Smooth muscle cell (in vitro differentiated cells): ENCODE data around the gene ACBD6. TPM values are rescaled to one million over a fixed set of nuclear protein-coding genes. Genes with fewer than 3 reads are reported as not detected.

Source experiments
- DNase-seq: peaks from one replicate; lab custom pipeline; 2025; ENCODE audit not compliant: unreplicated experiment; lab: John Stamatoyannopoulos, UW
- H2AFZ ChIP-seq: fragments of 200-600 bp; sonication (generic); 2 replicates; pipeline ENCODE4 v1.6.0; 2016; ENCODE audit warnings: antibody characterized with exemption, low read depth, mild to moderate bottlenecking
- H3F3A ChIP-seq: fragments of 200-600 bp; sonication (generic); 2 replicates; pipeline ENCODE4 v1.6.0; 2017; ENCODE audit warnings: antibody characterized with exemption, low read depth
- H3K27ac ChIP-seq: fragments of 200-600 bp; sonication (generic); 2 replicates; pipeline ENCODE4 v1.5.1; 2016; ENCODE audit warnings: low read depth, mild to moderate bottlenecking
- H3K27me3 ChIP-seq: fragments of 200-600 bp; sonication (generic); 2 replicates; pipeline ENCODE4 v1.6.1; 2016; ENCODE audit warnings: low read depth, mild to moderate bottlenecking
- H3K36me3 ChIP-seq: fragments of 200-600 bp; sonication (generic); 2 replicates; pipeline ENCODE4 v1.5.1; 2016; ENCODE audit warnings: low read depth
- H3K4me1 ChIP-seq: fragments of 200-600 bp; sonication (generic); 2 replicates; pipeline ENCODE4 v1.5.1; 2016; ENCODE audit warnings: low read depth
- H3K4me2 ChIP-seq: fragments of 200-600 bp; sonication (generic); 2 replicates; pipeline ENCODE4 v1.6.0; 2016; ENCODE audit warnings: mild to moderate bottlenecking
- H3K4me3 ChIP-seq: fragments of 200-600 bp; sonication (generic); 2 replicates; pipeline ENCODE4 v1.5.1; 2016; ENCODE audit warnings: mild to moderate bottlenecking
- H3K79me2 ChIP-seq: fragments of 200-600 bp; sonication (generic); 2 replicates; pipeline ENCODE4 v1.6.0; 2016; ENCODE audit warnings: low read depth, mild to moderate bottlenecking
- H3K9ac ChIP-seq: fragments of 200-600 bp; sonication (generic); 2 replicates; pipeline ENCODE4 v1.6.0; 2016; ENCODE audit warnings: low read depth
- H3K9me3 ChIP-seq: fragments of 200-600 bp; sonication (generic); replicated peaks from 2 replicates; pipeline ENCODE4 v1.5.1; 2016; ENCODE audit warnings: low read depth
- H4K20me1 ChIP-seq: fragments of 200-600 bp; sonication (generic); 2 replicates; pipeline ENCODE4 v1.6.0; 2016; ENCODE audit warnings: low read depth
- CTCF ChIP-seq: fragments of 200-600 bp; sonication (generic); IDR thresholded peaks from 2 replicates; pipeline ENCODE4 v1.5.1; 2017; ENCODE audit warnings: borderline replicate concordance, mild to moderate bottlenecking, antibody characterized with exemption; ENCODE audit not compliant: insufficient read depth, poor library complexity, severe bottlenecking
- WGBS: methylation state at CpG from one replicate; pipeline ENCODE4 v1.1.7; 2016; ENCODE audit warnings: low lambda C conversion rate; 5-methylcytosine and 5-hydroxymethylcytosine counted together
- polyA plus RNA-seq: library from polyadenylated mRNA; unstranded; fragments of >200 nt; fragmentation: Nextera tagmentation; extraction: Ambion mirVana; gene quantifications from 2 replicates; pipeline ENCODE4 v1.2.1, GENCODE V29; 2016
- total RNA-seq: library from RNA; depleted of rRNA; stranded (reverse); fragments of >200 nt; gene quantifications from 2 replicates; pipeline ENCODE4 v1.2.3, GENCODE V29; 2014

The ACBD6 gene
- total and polyA plus RNA-seq, 2 experiments from 2014 or later: 44.1 to 48.7 TPM

- no peak overlapping the region for H3K4me3 ChIP-seq
- DNase-seq: no peak
- no peak overlapping the region for H3K27ac ChIP-seq
- no peak overlapping the region for H3K4me2 ChIP-seq
- no peak for TF ChIP-seq CTCF
- H4K20me1 ChIP-seq: no peaks in the 10 kb centered on the region
- 94% methylated on average over 5 of the region's 5 CpGs for WGBS
- H3K27me3 ChIP-seq: no peaks in the 10 kb centered on the region
- H3K9ac ChIP-seq: no peak overlapping the region
- no peaks in the 10 kb centered on the region for H3F3A ChIP-seq
- peaks cover 5% of the 10 kb centered on the region for H3K4me1 ChIP-seq
- H3K9me3 ChIP-seq: no peaks in the 10 kb centered on the region
- no peak overlapping the region for H2AFZ ChIP-seq
- no peaks in the 10 kb centered on the region for H3K79me2 ChIP-seq
- no peaks in the 10 kb centered on the region for H3K36me3 ChIP-seq
Measured at GRCh38 chr1:180282401-180283044, 219.9 kb downstream of the ACBD6 start.

DNA sequence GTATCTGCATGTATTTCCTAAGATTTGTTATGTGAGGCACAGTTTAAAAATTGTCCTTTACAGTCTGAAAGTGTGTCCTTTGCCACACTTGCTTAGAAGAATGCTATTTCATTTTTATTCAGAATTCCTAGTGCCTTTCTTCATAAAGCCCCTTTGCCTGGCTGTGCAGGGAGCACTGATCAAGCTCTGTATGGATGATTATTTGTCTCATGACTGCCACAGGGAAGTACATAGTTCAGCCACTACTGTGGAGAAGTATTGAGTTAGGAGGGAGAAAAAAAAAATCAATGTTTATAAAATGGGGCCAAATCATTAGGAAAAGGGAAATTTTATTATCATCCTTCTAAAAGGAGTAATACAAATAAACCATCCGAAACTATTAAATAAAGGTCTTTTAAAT is 220.9 kb downstream of the ACBD6 start:
- no peaks in the 10 kb centered on the region for H3K79me2 ChIP-seq
- H3K4me1 ChIP-seq: peaks cover 5% of the 10 kb centered on the region
- no peak overlapping the region for H3K4me2 ChIP-seq
- H4K20me1 ChIP-seq: no peaks in the 10 kb centered on the region
- H3K27me3 ChIP-seq: no peaks in the 10 kb centered on the region
- TF ChIP-seq CTCF: no peak
- H2AFZ ChIP-seq: no peak overlapping the region
- no peak overlapping the region for H3K9ac ChIP-seq
- no peak for DNase-seq
- WGBS: 100% methylated on average over 1 of the region's 1 CpG
- no peaks in the 10 kb centered on the region for H3K9me3 ChIP-seq
- H3K27ac ChIP-seq: no peak overlapping the region
- no peaks in the 10 kb centered on the region for H3K36me3 ChIP-seq
- no peaks in the 10 kb centered on the region for H3F3A ChIP-seq
- no peak overlapping the region for H3K4me3 ChIP-seq

GRCh38 chr1:180280617-180281016 is 221.8 kb downstream of the ACBD6 start:
- Histone ChIP-seq H3K4me2 (no peak overlapping the region), H3K9ac (no peak overlapping the region), H3K27me3 (no peaks in the 10 kb centered on the region), H3F3A (no peaks in the 10 kb centered on the region), H2AFZ (no peak overlapping the region), H3K79me2 (no peaks in the 10 kb centered on the region), H3K4me1 (peaks cover 5% of the 10 kb centered on the region), H3K27ac (no peak overlapping the region), H3K4me3 (no peak overlapping the region), H3K36me3 (no peaks in the 10 kb centered on the region), H4K20me1 (no peaks in the 10 kb centered on the region), H3K9me3 (no peaks in the 10 kb centered on the region)
- no peak for DNase-seq
- WGBS: 99% methylated on average over 2 of the region's 2 CpGs
- no peak for TF ChIP-seq CTCF

DNA sequence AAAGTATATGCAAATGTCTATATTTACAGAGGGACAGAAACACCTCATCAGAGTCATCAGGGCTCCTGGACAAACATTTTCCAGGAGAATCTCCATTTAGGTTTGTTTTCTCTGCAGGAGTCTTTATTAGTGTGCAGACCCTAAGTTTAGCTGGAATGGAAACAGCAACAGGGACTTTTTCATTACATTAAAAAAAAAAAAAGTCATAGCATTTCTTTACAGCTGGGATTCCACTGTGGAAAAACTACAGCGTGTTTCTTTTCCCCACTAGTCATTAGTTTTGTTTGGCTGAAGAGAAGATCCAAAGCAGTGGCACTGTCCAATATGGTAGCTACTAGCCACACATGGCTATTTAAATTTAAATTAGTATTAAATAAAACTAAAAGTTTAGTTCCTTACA is 222.7 kb downstream of the ACBD6 start:
- H3K9ac ChIP-seq: no peak overlapping the region
- H3K4me2 ChIP-seq: no peak overlapping the region
- H3K27me3 ChIP-seq: no peaks in the 10 kb centered on the region
- H3K4me3 ChIP-seq: no peak overlapping the region
- H3F3A ChIP-seq: no peaks in the 10 kb centered on the region
- H3K36me3 ChIP-seq: no peaks in the 10 kb centered on the region
- H3K4me1 ChIP-seq: peaks cover 5% of the 10 kb centered on the region
- no peak for DNase-seq
- no peak for TF ChIP-seq CTCF
- no peak overlapping the region for H2AFZ ChIP-seq
- H3K9me3 ChIP-seq: no peaks in the 10 kb centered on the region
- H4K20me1 ChIP-seq: no peaks in the 10 kb centered on the region
- WGBS: 100% methylated on average over 1 of the region's 1 CpG
- H3K79me2 ChIP-seq: no peaks in the 10 kb centered on the region
- H3K27ac ChIP-seq: no peak overlapping the region
